ENCODE results near the gene MYL7. TPM values are rescaled to one million over a fixed set of nuclear protein-coding genes. Genes with fewer than 3 reads are reported as not detected.

MYL7 gene
- polyA plus RNA-seq = under 1 TPM; 0.12 to 0.53 TPM

- Histone ChIP-seq H3K9me3 (ENCODE audit: control insufficient read depth in 2 of 2, insufficient read depth in 1 of 2, low read depth in 1 of 2, low read length in 1 of 2) (no peaks in the 10 kb centered on the region), H3K36me3 (ENCODE audit: control insufficient read depth in 2 of 2, insufficient read depth in 2 of 2, low read length in 1 of 2) (no peaks in the 10 kb centered on the region), H3K4me1 (ENCODE audit: control insufficient read depth in 2 of 2, insufficient read depth in 2 of 2, low read length in 1 of 2) (peaks cover 0 to 14% of the 10 kb centered on the region in 2 donors), H3K4me3 (ENCODE audit: low read depth in 1 of 2, low read length in 2 of 2) (no peak within 1 kb of the TSS), H3K27me3 (ENCODE audit: control insufficient read depth in 1 of 2, insufficient read depth in 2 of 2, low read length in 2 of 2) (no peaks in the 10 kb centered on the region), H3K27ac (ENCODE audit: low read depth in 2 of 2, low read length in 1 of 2) (no peak within 1 kb of the TSS)
- WGBS, 2 donors = 75 to 81% methylated on average over 6 of the region's 6 CpGs
Measured at GRCh38 chr7:44141221-44141850, at the start of gene MYL7. Gene MYL7, minus strand, starts transcription at chr7:44141332. Its CDS starts 27 bp downstream, at chr7:44141305.

- 84 to 85% methylated on average over 14 of the region's 14 CpGs for WGBS, 2 donors
- Histone ChIP-seq H3K9me3 (ENCODE audit: control insufficient read depth in 2 of 2, insufficient read depth in 1 of 2, low read depth in 1 of 2, low read length in 1 of 2) (no peaks in the 10 kb centered on the region), H3K4me1 (ENCODE audit: control insufficient read depth in 2 of 2, insufficient read depth in 2 of 2, low read length in 1 of 2) (peaks cover 0 to 4% of the 10 kb centered on the region in 2 donors), H3K27ac (ENCODE audit: low read depth in 2 of 2, low read length in 1 of 2) (no peak overlapping the region), H3K36me3 (ENCODE audit: control insufficient read depth in 2 of 2, insufficient read depth in 2 of 2, low read length in 1 of 2) (no peaks in the 10 kb centered on the region), H3K27me3 (ENCODE audit: control insufficient read depth in 1 of 2, insufficient read depth in 2 of 2, low read length in 2 of 2) (no peaks in the 10 kb centered on the region), H3K4me3 (ENCODE audit: low read depth in 1 of 2, low read length in 2 of 2) (no peak overlapping the region)
Measured at GRCh38 chr7:44189993-44190872, 49.1 kb upstream of the MYL7 start.

GRCh38 chr7:44189286-44189992, 48.3 kb upstream of the MYL7 start, which contains the start of gene GCK:
Gene GCK, minus strand, starts transcription at chr7:44189439. Its CDS starts 486 bp downstream, at chr7:44188953.
- Histone ChIP-seq H3K9me3 (ENCODE audit: control insufficient read depth in 2 of 2, insufficient read depth in 1 of 2, low read depth in 1 of 2, low read length in 1 of 2) (no peaks in the 10 kb centered on the region), H3K36me3 (ENCODE audit: control insufficient read depth in 2 of 2, insufficient read depth in 2 of 2, low read length in 1 of 2) (no peaks in the 10 kb centered on the region), H3K27ac (ENCODE audit: low read depth in 2 of 2, low read length in 1 of 2) (no peak within 1 kb of the TSS), H3K4me3 (ENCODE audit: low read depth in 1 of 2, low read length in 2 of 2) (no peak within 1 kb of the TSS), H3K27me3 (ENCODE audit: control insufficient read depth in 1 of 2, insufficient read depth in 2 of 2, low read length in 2 of 2) (no peaks in the 10 kb centered on the region), H3K4me1 (ENCODE audit: control insufficient read depth in 2 of 2, insufficient read depth in 2 of 2, low read length in 1 of 2) (peaks cover 0 to 7% of the 10 kb centered on the region in 2 donors)
- WGBS, 2 donors = 79 to 90% methylated on average over 11 of the region's 11 CpGs

- Histone ChIP-seq H3K9me3 (ENCODE audit: control insufficient read depth in 2 of 2, insufficient read depth in 1 of 2, low read depth in 1 of 2, low read length in 1 of 2) (no peaks in the 10 kb centered on the region), H3K27ac (ENCODE audit: low read depth in 2 of 2, low read length in 1 of 2) (no peak overlapping the region), H3K4me1 (ENCODE audit: control insufficient read depth in 2 of 2, insufficient read depth in 2 of 2, low read length in 1 of 2) (peaks cover 0 to 11% of the 10 kb centered on the region in 2 donors), H3K36me3 (ENCODE audit: control insufficient read depth in 2 of 2, insufficient read depth in 2 of 2, low read length in 1 of 2) (no peaks in the 10 kb centered on the region), H3K27me3 (ENCODE audit: control insufficient read depth in 1 of 2, insufficient read depth in 2 of 2, low read length in 2 of 2) (no peaks in the 10 kb centered on the region), H3K4me3 (ENCODE audit: low read depth in 1 of 2, low read length in 2 of 2) (no peak overlapping the region)
- 80 to 85% methylated on average over 15 to 16 of the region's 16 CpGs for WGBS, 2 donors
Measured at GRCh38 chr7:44188480-44189225, 47.5 kb upstream of the MYL7 start.

- no peaks in the 10 kb centered on the region for H3K36me3 ChIP-seq (ENCODE audit: control insufficient read depth in 2 of 2, insufficient read depth in 2 of 2, low read length in 1 of 2)
- 66% methylated on average over 9 of the region's 9 CpGs for WGBS, 2 donors
Measured at GRCh38 chr7:44187636-44188416, 46.7 kb upstream of the MYL7 start.

GRCh38 chr7:44186736-44187135, 45.6 kb upstream of the MYL7 start:
- no peak overlapping the region for H3K27ac ChIP-seq (ENCODE audit: low read depth in 2 of 2, low read length in 1 of 2)
- H3K4me3 ChIP-seq (ENCODE audit: low read depth in 1 of 2, low read length in 2 of 2) = no peak overlapping the region
- WGBS, 2 donors = 76 to 88% methylated on average over 5 of the region's 5 CpGs
- peaks cover 0 to 6% of the 10 kb centered on the region in 2 donors for H3K9me3 ChIP-seq (ENCODE audit: control insufficient read depth in 2 of 2, insufficient read depth in 1 of 2, low read depth in 1 of 2, low read length in 1 of 2)
- no peaks in the 10 kb centered on the region for H3K36me3 ChIP-seq (ENCODE audit: control insufficient read depth in 2 of 2, insufficient read depth in 2 of 2, low read length in 1 of 2)
- H3K27me3 ChIP-seq (ENCODE audit: control insufficient read depth in 1 of 2, insufficient read depth in 2 of 2, low read length in 2 of 2) = no peaks in the 10 kb centered on the region
- H3K4me1 ChIP-seq (ENCODE audit: control insufficient read depth in 2 of 2, insufficient read depth in 2 of 2, low read length in 1 of 2) = peaks cover 0 to 11% of the 10 kb centered on the region in 2 donors

More at GRCh38 chr7:44187636-44188416, 46.7 kb upstream of the MYL7 start:
- H3K9me3 ChIP-seq (ENCODE audit: control insufficient read depth in 2 of 2, insufficient read depth in 1 of 2, low read depth in 1 of 2, low read length in 1 of 2) = peaks cover 0 to 2% of the 10 kb centered on the region in 2 donors
- H3K4me3 ChIP-seq (ENCODE audit: low read depth in 1 of 2, low read length in 2 of 2) = no peak overlapping the region
- H3K27me3 ChIP-seq (ENCODE audit: control insufficient read depth in 1 of 2, insufficient read depth in 2 of 2, low read length in 2 of 2) = no peaks in the 10 kb centered on the region
- H3K27ac ChIP-seq (ENCODE audit: low read depth in 2 of 2, low read length in 1 of 2) = no peak overlapping the region
- peaks cover 0 to 11% of the 10 kb centered on the region in 2 donors for H3K4me1 ChIP-seq (ENCODE audit: control insufficient read depth in 2 of 2, insufficient read depth in 2 of 2, low read length in 1 of 2)

GRCh38 chr7:44185729-44186128, 44.6 kb upstream of the MYL7 start:
- WGBS, 2 donors = 74 to 86% methylated on average over 5 of the region's 5 CpGs
- Histone ChIP-seq H3K36me3 (ENCODE audit: control insufficient read depth in 2 of 2, insufficient read depth in 2 of 2, low read length in 1 of 2) (no peaks in the 10 kb centered on the region), H3K27ac (ENCODE audit: low read depth in 2 of 2, low read length in 1 of 2) (no peak overlapping the region), H3K4me3 (ENCODE audit: low read depth in 1 of 2, low read length in 2 of 2) (no peak overlapping the region), H3K9me3 (ENCODE audit: control insufficient read depth in 2 of 2, insufficient read depth in 1 of 2, low read depth in 1 of 2, low read length in 1 of 2) (peaks cover 0 to 6% of the 10 kb centered on the region in 2 donors), H3K27me3 (ENCODE audit: control insufficient read depth in 1 of 2, insufficient read depth in 2 of 2, low read length in 2 of 2) (no peaks in the 10 kb centered on the region), H3K4me1 (ENCODE audit: control insufficient read depth in 2 of 2, insufficient read depth in 2 of 2, low read length in 1 of 2) (peaks cover 0 to 11% of the 10 kb centered on the region in 2 donors)

- Histone ChIP-seq H3K27ac (ENCODE audit: low read depth in 2 of 2, low read length in 1 of 2) (peak overlapping the region in 1 of 2 donors; percentile 6), H3K4me1 (ENCODE audit: control insufficient read depth in 2 of 2, insufficient read depth in 2 of 2, low read length in 1 of 2) (peaks cover 0 to 11% of the 10 kb centered on the region in 2 donors), H3K4me3 (ENCODE audit: low read depth in 1 of 2, low read length in 2 of 2) (no peak overlapping the region), H3K27me3 (ENCODE audit: control insufficient read depth in 1 of 2, insufficient read depth in 2 of 2, low read length in 2 of 2) (no peaks in the 10 kb centered on the region), H3K36me3 (ENCODE audit: control insufficient read depth in 2 of 2, insufficient read depth in 2 of 2, low read length in 1 of 2) (no peaks in the 10 kb centered on the region), H3K9me3 (ENCODE audit: control insufficient read depth in 2 of 2, insufficient read depth in 1 of 2, low read depth in 1 of 2, low read length in 1 of 2) (peaks cover 0 to 6% of the 10 kb centered on the region in 2 donors)
- 83 to 84% methylated on average over 2 of the region's 2 CpGs for whole genome bisulfite sequencing, 2 donors
Measured at GRCh38 chr7:44184873-44185446, 43.8 kb upstream of the MYL7 start.
